C1 segment of cervical spinal cord (tissue), 14 donors: ENCODE measurements around the gene CYP1B1.
"Not testable (repeated sequence)": the region's sequence is repeated elsewhere in the genome, so short reads cannot be mapped to it uniquely, and the experiment has no call there.

ENCODE experiments used
- DNase-seq, 14 donors: peaks; one replicate each; lab custom pipeline; 2025; lab: John Stamatoyannopoulos, UW

Gene CYP1B1

GRCh38 chr2:38037757-38038621 is 38.0 kb downstream of the CYP1B1 start:
- peak in 4 of 14 donors; percentile 9 to 45 (median 26) for DNase-seq

- DNase-seq = no peak
These were observed 38.6 kb downstream of the CYP1B1 start for GRCh38 chr2:38037325-38037724.

DNA sequence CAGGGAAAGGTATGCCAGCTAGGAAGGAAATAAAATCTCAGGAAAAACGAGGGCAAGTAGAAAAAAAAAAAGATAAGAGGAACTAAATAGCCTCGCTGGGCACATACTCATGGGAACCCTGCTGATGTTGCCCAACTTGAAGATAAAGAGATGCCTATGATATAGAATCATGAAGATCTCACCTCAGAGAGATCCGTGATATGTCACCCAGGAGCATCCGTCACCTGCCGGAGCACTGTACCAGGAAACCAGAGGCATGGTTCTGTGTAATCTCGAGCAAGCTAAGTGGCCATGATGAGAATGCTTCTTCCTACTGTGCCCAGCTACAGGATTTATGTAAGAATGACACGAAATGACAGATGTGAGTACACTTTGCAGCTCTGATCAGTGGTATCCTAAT is 40.0 kb downstream of the CYP1B1 start:
- DNase-seq = no peak

- DNase-seq = no peak
These were observed 42.3 kb downstream of the CYP1B1 start for GRCh38 chr2:38033646-38034045.

DNA sequence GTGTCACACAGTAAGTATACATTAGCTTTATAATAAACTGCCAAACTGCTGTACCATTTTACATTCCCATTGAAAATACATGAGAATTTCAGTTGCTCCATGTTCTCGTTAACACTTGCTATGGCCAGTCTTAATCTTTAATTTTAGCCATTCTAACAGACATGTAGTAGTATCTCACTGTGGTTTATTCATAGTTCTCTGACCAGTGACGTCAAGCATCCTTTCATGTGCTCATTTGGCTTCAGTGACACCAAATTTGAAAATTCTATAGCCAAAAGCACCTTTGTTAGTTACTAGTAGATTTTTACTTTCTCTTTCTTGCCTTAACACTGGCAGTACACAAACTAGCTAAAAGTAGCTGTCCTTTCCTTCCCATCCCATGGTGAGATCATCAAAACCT is 43.0 kb downstream of the CYP1B1 start:
- no peak for DNase-seq

GRCh38 chr2:38030635-38031355 is 45.2 kb downstream of the CYP1B1 start:
- no peak for DNase-seq

GRCh38 chr2:38029512-38029911 is 46.4 kb downstream of the CYP1B1 start:
- DNase-seq = no peak

GRCh38 chr2:38028829-38029228 is 47.1 kb downstream of the CYP1B1 start:
- no peak for DNase-seq

GRCh38 chr2:38026846-38027245 is 49.1 kb downstream of the CYP1B1 start:
- DNase-seq = no peak

DNA sequence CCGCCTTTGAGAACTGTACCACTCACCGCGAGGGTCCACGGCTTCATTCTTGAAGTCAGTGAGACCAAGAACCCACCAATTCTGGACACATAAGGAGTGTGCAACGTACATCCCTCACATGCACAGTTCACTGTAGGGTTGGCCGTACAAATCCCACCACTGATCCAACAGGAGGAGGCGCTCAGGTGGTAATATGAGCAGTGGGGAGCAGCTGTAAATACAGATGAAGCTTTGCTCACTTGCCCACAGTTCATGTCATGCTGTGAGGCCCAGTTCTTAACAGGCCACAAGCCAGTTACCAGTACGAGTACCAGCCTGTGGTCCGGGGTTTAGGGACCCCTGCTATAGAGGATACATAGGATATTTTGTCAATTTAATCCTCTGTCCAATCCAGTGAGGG is 54.4 kb downstream of the CYP1B1 start:
- DNase-seq = no peak

- not testable (repeated sequence) for DNase-seq
These were observed 55.4 kb downstream of the CYP1B1 start for GRCh38 chr2:38020359-38021069.

DNA sequence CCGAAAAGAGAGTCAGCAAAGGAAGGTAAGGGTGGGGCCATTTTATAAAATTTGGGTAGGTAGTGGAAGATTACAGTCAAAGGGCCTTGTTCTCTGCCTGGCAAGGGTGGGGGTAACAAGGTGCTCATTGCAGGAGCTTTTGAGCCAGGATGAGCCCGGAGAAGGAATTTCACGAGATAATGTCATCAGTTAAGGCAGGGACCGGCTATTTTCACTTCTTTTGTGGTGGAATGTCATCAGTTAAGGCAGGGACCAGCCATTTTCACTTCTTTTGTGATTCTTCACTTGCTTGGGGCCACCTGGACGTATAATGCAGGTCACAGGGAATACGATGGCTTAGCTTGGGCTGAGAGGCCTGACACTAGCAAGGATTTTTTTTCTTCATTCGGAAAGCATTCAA is 58.1 kb downstream of the CYP1B1 start:
- DNase-seq = no peak
